Mucosa of rectum (tissue), 2 donors: ENCODE results near the gene C12orf54.
"Not testable (repeated sequence)": the region's sequence is repeated elsewhere in the genome, so short reads cannot be mapped to it uniquely, and the experiment has no call there.

ENCODE experiments used
- H3K27ac ChIP-seq, 2 donors: one replicate each; pipeline ENCODE4 v1.7.0; 2013; ENCODE audit warnings: inconsistent platforms in 2 of 2, low read depth in 2 of 2, low read length in 2 of 2
- H3K27me3 ChIP-seq, 2 donors: one replicate each; pipeline ENCODE4 v1.7.0; 2013; ENCODE audit warnings: low read length in 2 of 2; ENCODE audit not compliant: control insufficient read depth in 2 of 2, insufficient read depth in 2 of 2
- H3K36me3 ChIP-seq, 2 donors: one replicate each; pipeline ENCODE4 v1.7.0; 2013; ENCODE audit warnings: low read length in 2 of 2; ENCODE audit not compliant: control insufficient read depth in 2 of 2, insufficient read depth in 2 of 2
- H3K4me1 ChIP-seq, 2 donors: one replicate each; pipeline ENCODE4 v1.7.0; 2013; ENCODE audit warnings: low read length in 2 of 2, mild to moderate bottlenecking in 1 of 2; ENCODE audit not compliant: control insufficient read depth in 2 of 2, insufficient read depth in 2 of 2
- H3K4me3 ChIP-seq, 2 donors: one replicate each; pipeline ENCODE4 v1.7.0; 2013; ENCODE audit warnings: low read length in 2 of 2
- H3K9ac ChIP-seq, 2 donors: one replicate each; pipeline ENCODE4 v1.7.0; 2013; ENCODE audit warnings: low read length in 2 of 2, low read depth in 1 of 2, mild to moderate bottlenecking in 1 of 2
- H3K9me3 ChIP-seq, 2 donors: one replicate each; pipeline ENCODE4 v1.7.0; 2013; ENCODE audit warnings: low read length in 2 of 2; ENCODE audit not compliant: control insufficient read depth in 2 of 2
- donor health status: healthy.
- donor health status: Normal muscosa, but diverticular disease.

The C12orf54 gene

GRCh38 chr12:48500281-48500680 lies 18.0 kb downstream of the C12orf54 start:
- H3K9me3 ChIP-seq, H3K27ac ChIP-seq, H3K9ac ChIP-seq, H3K4me3 ChIP-seq, H3K4me1 ChIP-seq, H3K36me3 ChIP-seq, H3K27me3 ChIP-seq: not testable (repeated sequence)

GRCh38 chr12:48506836-48507235 lies 24.5 kb downstream of the C12orf54 start:
- not testable (repeated sequence) for H3K4me3 ChIP-seq, H3K27me3 ChIP-seq, H3K36me3 ChIP-seq, H3K4me1 ChIP-seq, H3K9me3 ChIP-seq, H3K9ac ChIP-seq, H3K27ac ChIP-seq

- no peaks in the 10 kb centered on the region for H3K4me1 ChIP-seq
- H3K27ac ChIP-seq, result no peak overlapping the region
- no peak overlapping the region for H3K9ac ChIP-seq
- no peaks in the 10 kb centered on the region for H3K27me3 ChIP-seq
- peaks cover 0 to 4% of the 10 kb centered on the region in 2 donors for H3K9me3 ChIP-seq
- no peaks in the 10 kb centered on the region for H3K36me3 ChIP-seq
- no peak overlapping the region for H3K4me3 ChIP-seq
Measured at GRCh38 chr12:48508987-48509386, 26.7 kb downstream of the C12orf54 start.

GRCh38 chr12:48510111-48510510 lies 27.8 kb downstream of the C12orf54 start:
- no peaks in the 10 kb centered on the region for H3K36me3 ChIP-seq
- no peak overlapping the region for H3K27ac ChIP-seq

GRCh38 chr12:48512855-48513254 lies 30.6 kb downstream of the C12orf54 start:
- H3K4me3 ChIP-seq, result no peak overlapping the region
- H3K9ac ChIP-seq, result no peak overlapping the region
- no peaks in the 10 kb centered on the region for H3K36me3 ChIP-seq
- H3K9me3 ChIP-seq, result peaks cover 0 to 4% of the 10 kb centered on the region in 2 donors
- H3K27me3 ChIP-seq, result no peaks in the 10 kb centered on the region
- H3K27ac ChIP-seq, result no peak overlapping the region
- no peaks in the 10 kb centered on the region for H3K4me1 ChIP-seq

More at GRCh38 chr12:48510111-48510510, 27.8 kb downstream of the C12orf54 start:
- peaks cover 0 to 4% of the 10 kb centered on the region in 2 donors for H3K9me3 ChIP-seq
- H3K4me1 ChIP-seq, result no peaks in the 10 kb centered on the region
- no peaks in the 10 kb centered on the region for H3K27me3 ChIP-seq
- H3K4me3 ChIP-seq, result no peak overlapping the region
- no peak overlapping the region for H3K9ac ChIP-seq

GRCh38 chr12:48514728-48515127 lies 32.4 kb downstream of the C12orf54 start:
- no peak overlapping the region for H3K4me3 ChIP-seq

GRCh38 chr12:48520381-48520780 lies 38.1 kb downstream of the C12orf54 start:
- H3K27me3 ChIP-seq, H3K9ac ChIP-seq, H3K4me3 ChIP-seq, H3K36me3 ChIP-seq, H3K27ac ChIP-seq, H3K4me1 ChIP-seq, H3K9me3 ChIP-seq: not testable (repeated sequence)

More at GRCh38 chr12:48514728-48515127, 32.4 kb downstream of the C12orf54 start:
- peaks cover 0 to 4% of the 10 kb centered on the region in 2 donors for H3K9me3 ChIP-seq
- H3K36me3 ChIP-seq, result no peaks in the 10 kb centered on the region
- H3K27ac ChIP-seq, result no peak overlapping the region
- H3K4me1 ChIP-seq, result no peaks in the 10 kb centered on the region
- no peak overlapping the region for H3K9ac ChIP-seq
- H3K27me3 ChIP-seq, result no peaks in the 10 kb centered on the region

GRCh38 chr12:48525332-48525731 lies 43.0 kb downstream of the C12orf54 start, which contains the start of gene OR8S1:
Gene OR8S1, plus strand, starts transcription at chr12:48525632. Its CDS starts 0 bp downstream, at chr12:48525632.
- no peaks in the 10 kb centered on the region for H3K36me3 ChIP-seq
- no peaks in the 10 kb centered on the region for H3K4me1 ChIP-seq
- H3K27me3 ChIP-seq, result no peaks in the 10 kb centered on the region
- no peaks in the 10 kb centered on the region for H3K9me3 ChIP-seq
- no peak within 1 kb of the TSS for H3K4me3 ChIP-seq
- H3K9ac ChIP-seq, result no peak within 1 kb of the TSS
- H3K27ac ChIP-seq, result no peak within 1 kb of the TSS

- no peaks in the 10 kb centered on the region for H3K9me3 ChIP-seq
- H3K4me3 ChIP-seq, result no peak overlapping the region
- no peaks in the 10 kb centered on the region for H3K36me3 ChIP-seq
- H3K27me3 ChIP-seq, result no peaks in the 10 kb centered on the region
- no peak overlapping the region for H3K9ac ChIP-seq
- H3K4me1 ChIP-seq, result no peaks in the 10 kb centered on the region
- H3K27ac ChIP-seq, result no peak overlapping the region
Measured at GRCh38 chr12:48527891-48528670, 45.8 kb downstream of the C12orf54 start.

- H3K27ac ChIP-seq, result no peak overlapping the region
- no peaks in the 10 kb centered on the region for H3K9me3 ChIP-seq
- no peak overlapping the region for H3K4me3 ChIP-seq
- no peak overlapping the region for H3K9ac ChIP-seq
- no peaks in the 10 kb centered on the region for H3K27me3 ChIP-seq
- H3K36me3 ChIP-seq, result no peaks in the 10 kb centered on the region
- H3K4me1 ChIP-seq, result no peaks in the 10 kb centered on the region
Measured at GRCh38 chr12:48532601-48533000, 50.3 kb downstream of the C12orf54 start.
